ENCODE data around the gene BSPH1.

Gene BSPH1

GRCh38 chr19:47994209-47994802 lies 2.3 kb upstream of the BSPH1 start, which contains the start of gene ELSPBP1:
TSS of gene ELSPBP1 (plus strand) at chr19:47994632. CDS start at chr19:48008668, 14,036 bp downstream.
- TF ChIP-seq ZNF8 (CRISPR knock-in tag; IDR thresholded peaks at IDR 0.05) (no peak), PATZ1 (CRISPR knock-in tag; IDR thresholded peaks at IDR 0.05; ENCODE audit: borderline replicate concordance) (no peak), POU6F1 (CRISPR knock-in tag; IDR thresholded peaks at IDR 0.05; ENCODE audit: borderline replicate concordance, low read depth) (no peak), ISL1 (CRISPR knock-in tag; IDR thresholded peaks at IDR 0.05) (no peak), ARNTL (CRISPR knock-in tag; IDR thresholded peaks at IDR 0.05; ENCODE audit: borderline replicate concordance, low read depth) (no peak), TCF4 (CRISPR knock-in tag; IDR thresholded peaks at IDR 0.05; ENCODE audit: borderline replicate concordance) (no peak), BACH2 (CRISPR knock-in tag; IDR thresholded peaks at IDR 0.05; ENCODE audit: borderline replicate concordance) (no peak), ZFP30 (CRISPR knock-in tag; IDR thresholded peaks at IDR 0.05) (no peak), OSR1 (CRISPR knock-in tag; IDR thresholded peaks at IDR 0.05) (no peak), RARB (CRISPR knock-in tag; IDR thresholded peaks at IDR 0.05) (no peak), ZC3H10 (CRISPR knock-in tag; IDR thresholded peaks at IDR 0.05) (no peak), TSHZ2 (CRISPR knock-in tag; IDR thresholded peaks at IDR 0.05) (no peak), ZFP3 (CRISPR knock-in tag; IDR thresholded peaks at IDR 0.05) (no peak), CSDC2 (CRISPR knock-in tag; IDR thresholded peaks at IDR 0.05) (no peak), CSRNP3 (CRISPR knock-in tag; IDR thresholded peaks at IDR 0.05) (no peak), ZNF70 (CRISPR knock-in tag; IDR thresholded peaks at IDR 0.05) (no peak), PPARA (CRISPR knock-in tag; IDR thresholded peaks at IDR 0.05; ENCODE audit: borderline replicate concordance) (no peak), ESRRG (CRISPR knock-in tag; IDR thresholded peaks at IDR 0.05) (no peak)
- ATAC-seq = no peak

- no peak for TF ChIP-seq ARNTL (CRISPR knock-in tag; IDR thresholded peaks at IDR 0.05; ENCODE audit: borderline replicate concordance, low read depth)
- TF ChIP-seq POU6F1 (CRISPR knock-in tag; IDR thresholded peaks at IDR 0.05; ENCODE audit: borderline replicate concordance, low read depth) = no peak
- TF ChIP-seq RARB (CRISPR knock-in tag; IDR thresholded peaks at IDR 0.05) = no peak
- TF ChIP-seq ZNF70 (CRISPR knock-in tag; IDR thresholded peaks at IDR 0.05) = no peak
- TF ChIP-seq ZC3H10 (CRISPR knock-in tag; IDR thresholded peaks at IDR 0.05) = no peak
- TF ChIP-seq TOX (CRISPR knock-in tag; IDR thresholded peaks at IDR 0.05; ENCODE audit: borderline replicate concordance) = no peak
- TF ChIP-seq ZNF8 (CRISPR knock-in tag; IDR thresholded peaks at IDR 0.05) = no peak
- no peak for TF ChIP-seq OSR1 (CRISPR knock-in tag; IDR thresholded peaks at IDR 0.05)
- no peak for TF ChIP-seq CSRNP3 (CRISPR knock-in tag; IDR thresholded peaks at IDR 0.05)
- TF ChIP-seq ESRRG (CRISPR knock-in tag; IDR thresholded peaks at IDR 0.05) = no peak
- no peak for TF ChIP-seq CREB5 (CRISPR knock-in tag; IDR thresholded peaks at IDR 0.05; ENCODE audit: low read depth)
- TF ChIP-seq BACH2 (CRISPR knock-in tag; IDR thresholded peaks at IDR 0.05; ENCODE audit: borderline replicate concordance) = no peak
- no peak for ATAC-seq
Measured at GRCh38 chr19:47991191-47991808, 670 bp downstream of the BSPH1 start.
